Stomach smooth muscle (tissue), 2 donors: Measurements from ENCODE around the gene BTBD9.

ENCODE experiments used
- H3K27ac ChIP-seq: one replicate; pipeline ENCODE4 v1.7.0; 2013; ENCODE audit warnings: mild to moderate bottlenecking, low read length, inconsistent platforms
- H3K27me3 ChIP-seq, 2 donors: one replicate each; pipeline ENCODE4 v1.7.0; 2013; ENCODE audit warnings: low read length in 2 of 2; ENCODE audit not compliant: insufficient read depth in 2 of 2, control insufficient read depth in 1 of 2
- H3K36me3 ChIP-seq, 2 donors: one replicate each; pipeline ENCODE4 v1.7.0; 2013; ENCODE audit warnings: low read length in 2 of 2; ENCODE audit not compliant: control insufficient read depth in 2 of 2, insufficient read depth in 2 of 2
- H3K4me1 ChIP-seq: one replicate; pipeline ENCODE4 v1.7.0; 2013; ENCODE audit warnings: low read length; ENCODE audit not compliant: control insufficient read depth, insufficient read depth
- H3K4me3 ChIP-seq, 2 donors: one replicate each; pipeline ENCODE4 v1.7.0; 2013; ENCODE audit warnings: low read length in 2 of 2
- H3K9ac ChIP-seq, 2 donors: one replicate each; pipeline ENCODE4 v1.7.0; 2013; ENCODE audit warnings: low read length in 2 of 2, mild to moderate bottlenecking in 1 of 2
- H3K9me3 ChIP-seq, 2 donors: one replicate each; pipeline ENCODE4 v1.7.0; 2013; ENCODE audit warnings: low read length in 2 of 2; ENCODE audit not compliant: control insufficient read depth in 2 of 2
- donor health status: healthy.
- donor health status: Pancreatic carcinoma.

The BTBD9 gene

GRCh38 chr6:38508286-38508685 is 131.4 kb downstream of the BTBD9 start:
- Histone ChIP-seq H3K27ac (no peak overlapping the region), H3K36me3 (no peaks in the 10 kb centered on the region), H3K4me3 (no peak overlapping the region), H3K27me3 (no peaks in the 10 kb centered on the region), H3K4me1 (peaks cover 4% of the 10 kb centered on the region), H3K9me3 (no peaks in the 10 kb centered on the region), H3K9ac (no peak overlapping the region)

GRCh38 chr6:38507173-38507572 is 132.6 kb downstream of the BTBD9 start:
- Histone ChIP-seq H3K4me3 (no peak overlapping the region), H3K27me3 (no peaks in the 10 kb centered on the region), H3K27ac (no peak overlapping the region), H3K4me1 (peaks cover 4% of the 10 kb centered on the region), H3K36me3 (no peaks in the 10 kb centered on the region), H3K9me3 (no peaks in the 10 kb centered on the region), H3K9ac (no peak overlapping the region)

- H3K9ac ChIP-seq = no peak overlapping the region
- no peaks in the 10 kb centered on the region for H3K27me3 ChIP-seq
- no peak overlapping the region for H3K4me3 ChIP-seq
- H3K4me1 ChIP-seq = peaks cover 4% of the 10 kb centered on the region
- H3K36me3 ChIP-seq = no peaks in the 10 kb centered on the region
- no peaks in the 10 kb centered on the region for H3K9me3 ChIP-seq
- H3K27ac ChIP-seq = no peak overlapping the region
Observed at GRCh38 chr6:38505826-38506225, 133.9 kb downstream of the BTBD9 start.

- no peak overlapping the region for H3K4me3 ChIP-seq
- no peaks in the 10 kb centered on the region for H3K9me3 ChIP-seq
- no peak overlapping the region for H3K27ac ChIP-seq
- no peaks in the 10 kb centered on the region for H3K36me3 ChIP-seq
- no peaks in the 10 kb centered on the region for H3K27me3 ChIP-seq
- peaks cover 2% of the 10 kb centered on the region for H3K4me1 ChIP-seq
- no peak overlapping the region for H3K9ac ChIP-seq
Observed at GRCh38 chr6:38504996-38505395, 134.7 kb downstream of the BTBD9 start.

- Histone ChIP-seq H3K27me3 (no peaks in the 10 kb centered on the region), H3K4me1 (no peaks in the 10 kb centered on the region)
Observed at GRCh38 chr6:38503960-38504682, 135.6 kb downstream of the BTBD9 start.

GRCh38 chr6:38503032-38503773 is 136.5 kb downstream of the BTBD9 start:
- H3K36me3 ChIP-seq = no peaks in the 10 kb centered on the region
- no peaks in the 10 kb centered on the region for H3K4me1 ChIP-seq
- no peak overlapping the region for H3K27ac ChIP-seq

More at GRCh38 chr6:38503960-38504682, 135.6 kb downstream of the BTBD9 start:
- Histone ChIP-seq H3K36me3 (no peaks in the 10 kb centered on the region), H3K4me3 (no peak overlapping the region), H3K9ac (no peak overlapping the region), H3K9me3 (no peaks in the 10 kb centered on the region), H3K27ac (no peak overlapping the region)

GRCh38 chr6:38502423-38502822 is 137.3 kb downstream of the BTBD9 start:
- H3K27me3 ChIP-seq = no peaks in the 10 kb centered on the region
- H3K27ac ChIP-seq = no peak overlapping the region
- H3K9ac ChIP-seq = no peak overlapping the region
- H3K36me3 ChIP-seq = no peaks in the 10 kb centered on the region
- no peak overlapping the region for H3K4me3 ChIP-seq
- no peaks in the 10 kb centered on the region for H3K9me3 ChIP-seq
- H3K4me1 ChIP-seq = no peaks in the 10 kb centered on the region

More at GRCh38 chr6:38503032-38503773, 136.5 kb downstream of the BTBD9 start:
- Histone ChIP-seq H3K9ac (no peak overlapping the region), H3K27me3 (no peaks in the 10 kb centered on the region), H3K9me3 (no peaks in the 10 kb centered on the region), H3K4me3 (no peak overlapping the region)

- Histone ChIP-seq H3K4me1 (no peaks in the 10 kb centered on the region), H3K27ac (no peak overlapping the region), H3K9ac (no peak overlapping the region), H3K4me3 (no peak overlapping the region), H3K27me3 (no peaks in the 10 kb centered on the region), H3K36me3 (no peaks in the 10 kb centered on the region), H3K9me3 (no peaks in the 10 kb centered on the region)
Observed at GRCh38 chr6:38501931-38502330, 137.8 kb downstream of the BTBD9 start.

GRCh38 chr6:38499529-38500096 is 140.1 kb downstream of the BTBD9 start:
- H3K36me3 ChIP-seq = no peaks in the 10 kb centered on the region
- H3K9me3 ChIP-seq = no peaks in the 10 kb centered on the region
- H3K9ac ChIP-seq = no peak overlapping the region
- H3K27ac ChIP-seq = no peak overlapping the region
- no peaks in the 10 kb centered on the region for H3K4me1 ChIP-seq
- no peak overlapping the region for H3K4me3 ChIP-seq
- H3K27me3 ChIP-seq = no peaks in the 10 kb centered on the region

GRCh38 chr6:38498805-38499445 is 140.8 kb downstream of the BTBD9 start:
- H3K4me1 ChIP-seq = no peaks in the 10 kb centered on the region
- H3K9me3 ChIP-seq = no peaks in the 10 kb centered on the region
- no peaks in the 10 kb centered on the region for H3K36me3 ChIP-seq
- H3K9ac ChIP-seq = no peak overlapping the region
- H3K27ac ChIP-seq = no peak overlapping the region
- no peaks in the 10 kb centered on the region for H3K27me3 ChIP-seq
- no peak overlapping the region for H3K4me3 ChIP-seq
